Measurements from ENCODE around the gene ZNF569.

DNA sequence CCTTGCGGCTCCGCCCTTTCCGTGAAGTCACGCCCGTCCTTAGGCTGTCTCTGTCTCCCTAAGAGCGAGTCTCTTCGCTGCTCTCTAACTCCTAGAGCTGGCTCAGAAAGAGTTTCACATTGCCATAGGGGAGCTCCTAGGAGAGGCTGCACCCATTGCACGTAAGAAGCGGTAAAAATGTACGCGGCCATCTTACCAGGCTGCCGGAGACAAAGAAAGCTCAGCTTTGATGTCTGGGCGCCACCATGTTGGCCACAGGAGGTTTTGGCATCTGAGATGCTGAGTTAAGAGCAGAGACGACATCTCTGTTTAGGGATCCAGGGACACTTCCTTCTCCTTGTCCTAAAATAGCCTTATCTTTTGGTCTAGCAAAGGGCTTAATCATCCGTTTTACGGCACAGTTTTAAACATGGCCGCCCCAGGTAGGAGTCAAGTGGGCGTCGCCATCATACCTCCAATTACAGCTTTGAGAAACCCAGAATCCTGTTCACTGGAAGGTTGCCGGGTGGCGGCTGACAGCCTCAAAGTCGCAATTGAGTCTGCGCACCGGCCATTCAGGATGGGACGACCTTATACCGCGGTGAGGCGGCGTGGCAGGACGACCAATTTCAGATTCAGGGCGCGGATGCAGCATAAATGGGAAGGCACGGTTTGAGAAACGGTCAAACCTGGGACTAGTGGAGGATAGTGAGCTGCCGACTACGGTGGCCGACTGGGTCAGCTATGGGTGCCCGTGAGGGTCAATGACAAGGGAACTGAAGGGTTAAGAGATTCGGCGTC lies 39.3 kb upstream of the ZNF569 start, which contains the start of gene ZNF793:
- TF ChIP-seq, protein P1, sequence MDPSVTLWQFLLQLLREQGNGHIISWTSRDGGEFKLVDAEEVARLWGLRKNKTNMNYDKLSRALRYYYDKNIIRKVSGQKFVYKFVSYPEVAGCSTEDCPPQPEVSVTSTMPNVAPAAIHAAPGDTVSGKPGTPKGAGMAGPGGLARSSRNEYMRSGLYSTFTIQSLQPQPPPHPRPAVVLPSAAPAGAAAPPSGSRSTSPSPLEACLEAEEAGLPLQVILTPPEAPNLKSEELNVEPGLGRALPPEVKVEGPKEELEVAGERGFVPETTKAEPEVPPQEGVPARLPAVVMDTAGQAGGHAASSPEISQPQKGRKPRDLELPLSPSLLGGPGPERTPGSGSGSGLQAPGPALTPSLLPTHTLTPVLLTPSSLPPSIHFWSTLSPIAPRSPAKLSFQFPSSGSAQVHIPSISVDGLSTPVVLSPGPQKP (IDR thresholded peaks at IDR 0.05; ENCODE audit: low read depth, low read length), result no peak
- TF ChIP-seq MXI1 (IDR thresholded peaks at IDR 0.05; ENCODE audit: low read depth, low read length) (no peak), CHD4 (IDR thresholded peaks at IDR 0.05) (no peak), POLR2AphosphoS5 (IDR thresholded peaks at IDR 0.05; ENCODE audit: low read length) (0 out of 2 replicates have a peak, but pooled peaks have one; percentile 27), FOXK2 (IDR thresholded peaks at IDR 0.05) (no peak)
- TF ChIP-seq, protein P2, sequence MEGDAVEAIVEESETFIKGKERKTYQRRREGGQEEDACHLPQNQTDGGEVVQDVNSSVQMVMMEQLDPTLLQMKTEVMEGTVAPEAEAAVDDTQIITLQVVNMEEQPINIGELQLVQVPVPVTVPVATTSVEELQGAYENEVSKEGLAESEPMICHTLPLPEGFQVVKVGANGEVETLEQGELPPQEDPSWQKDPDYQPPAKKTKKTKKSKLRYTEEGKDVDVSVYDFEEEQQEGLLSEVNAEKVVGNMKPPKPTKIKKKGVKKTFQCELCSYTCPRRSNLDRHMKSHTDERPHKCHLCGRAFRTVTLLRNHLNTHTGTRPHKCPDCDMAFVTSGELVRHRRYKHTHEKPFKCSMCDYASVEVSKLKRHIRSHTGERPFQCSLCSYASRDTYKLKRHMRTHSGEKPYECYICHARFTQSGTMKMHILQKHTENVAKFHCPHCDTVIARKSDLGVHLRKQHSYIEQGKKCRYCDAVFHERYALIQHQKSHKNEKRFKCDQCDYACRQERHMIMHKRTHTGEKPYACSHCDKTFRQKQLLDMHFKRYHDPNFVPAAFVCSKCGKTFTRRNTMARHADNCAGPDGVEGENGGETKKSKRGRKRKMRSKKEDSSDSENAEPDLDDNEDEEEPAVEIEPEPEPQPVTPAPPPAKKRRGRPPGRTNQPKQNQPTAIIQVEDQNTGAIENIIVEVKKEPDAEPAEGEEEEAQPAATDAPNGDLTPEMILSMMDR (IDR thresholded peaks at IDR 0.05 in 2 of 3, conservative IDR thresholded peaks at IDR 0.05 in 1 of 3; ENCODE audit: control insufficient read depth in 2 of 3, extremely low read depth in 1 of 3, insufficient read depth in 1 of 3, low read depth in 3 of 3, low read length in 3 of 3), result no peak
